ENCODE data around the gene ITGAL. TPM values are rescaled to one million over a fixed set of nuclear protein-coding genes. Genes with fewer than 3 reads are reported as not detected.

ITGAL gene
- total and polyA plus RNA-seq, 2 donors (not counting 1 experiment from before 2014, with no cell fraction given), result 110 to 184 TPM

DNA sequence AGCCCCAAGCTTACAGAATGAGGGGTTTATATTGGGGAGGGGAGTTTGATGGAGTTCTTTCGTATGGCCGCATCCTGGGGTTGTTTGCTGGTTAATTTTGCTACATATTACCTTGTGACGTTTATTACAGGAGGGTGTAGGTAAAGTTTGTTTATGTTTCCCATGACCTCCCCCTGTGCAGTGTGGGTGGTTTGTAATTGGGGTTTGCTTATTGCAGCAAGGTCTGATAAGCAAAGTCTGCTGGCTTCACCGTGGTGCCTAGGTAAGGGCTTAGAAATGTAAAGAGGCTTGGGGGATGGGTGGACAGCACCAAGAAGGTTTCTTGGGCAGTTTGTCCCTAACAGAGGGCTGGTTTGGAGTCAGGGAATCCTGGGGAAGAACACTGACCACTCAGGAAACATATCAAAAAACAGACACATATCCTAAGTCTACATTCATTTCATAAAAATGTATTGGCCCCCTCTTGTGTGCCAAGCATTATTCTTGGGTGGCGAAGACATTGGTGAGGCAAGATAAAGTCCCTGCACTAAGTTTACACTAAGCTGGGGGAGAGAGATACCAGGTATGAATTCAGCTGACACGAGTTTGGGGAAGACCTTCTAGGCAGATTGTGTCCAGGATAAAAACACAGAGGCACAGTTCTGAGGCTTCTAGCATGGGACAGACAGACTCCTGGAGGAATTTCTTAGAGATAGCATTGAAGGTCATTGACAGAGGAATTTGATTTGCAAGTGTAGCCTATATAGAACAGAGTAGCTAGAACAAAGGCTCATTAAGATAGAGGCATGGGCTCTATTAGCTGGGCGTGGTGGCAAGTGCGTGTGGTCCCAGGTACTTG lies 76.1 kb downstream of the ITGAL start:
- peaks cover 0 to 9% of the 10 kb centered on the region in 2 experiments for H3K36me3 ChIP-seq (replicated peaks in 1 of 2; ENCODE audit: control extremely low read depth in 1 of 2, control insufficient read depth in 1 of 2, extremely low read depth in 1 of 2, insufficient read depth in 2 of 2, low read length in 1 of 2)
- POLR2A ChIA-PET, result interaction anchor here (0.7 kb wide), 1 partner anchor 23 kb away, joined by 3 read pairs; no protein-coding TSS in a partner anchor
- H3K9me3 ChIP-seq (ENCODE audit: control extremely low read depth in 1 of 3, control insufficient read depth in 2 of 3, insufficient read depth in 1 of 3, low read length in 2 of 3), result no peaks in the 10 kb centered on the region
- Mint-ChIP-seq H3K4me3 (no peak overlapping the region), H3K27ac (peak overlapping the region; percentile 21), H3K4me1 (peaks cover 10% of the 10 kb centered on the region), H3K9me3 (ENCODE audit: insufficient read depth) (no peaks in the 10 kb centered on the region), H3K27me3 (no peaks in the 10 kb centered on the region)
- H3K4me2 ChIP-seq (replicated peaks; ENCODE audit: low read depth, low read length, poor library complexity, severe bottlenecking), result no peak overlapping the region
- ATAC-seq (ENCODE audit: low read depth), result no peak
- no peak for DNase-seq
- no peak for TF ChIP-seq EZH2 (IDR thresholded peaks at IDR 0.05; ENCODE audit: borderline replicate concordance, insufficient read depth, low read depth, low read length, poor library complexity, severe bottlenecking)
- TF ChIP-seq, protein P1, sequence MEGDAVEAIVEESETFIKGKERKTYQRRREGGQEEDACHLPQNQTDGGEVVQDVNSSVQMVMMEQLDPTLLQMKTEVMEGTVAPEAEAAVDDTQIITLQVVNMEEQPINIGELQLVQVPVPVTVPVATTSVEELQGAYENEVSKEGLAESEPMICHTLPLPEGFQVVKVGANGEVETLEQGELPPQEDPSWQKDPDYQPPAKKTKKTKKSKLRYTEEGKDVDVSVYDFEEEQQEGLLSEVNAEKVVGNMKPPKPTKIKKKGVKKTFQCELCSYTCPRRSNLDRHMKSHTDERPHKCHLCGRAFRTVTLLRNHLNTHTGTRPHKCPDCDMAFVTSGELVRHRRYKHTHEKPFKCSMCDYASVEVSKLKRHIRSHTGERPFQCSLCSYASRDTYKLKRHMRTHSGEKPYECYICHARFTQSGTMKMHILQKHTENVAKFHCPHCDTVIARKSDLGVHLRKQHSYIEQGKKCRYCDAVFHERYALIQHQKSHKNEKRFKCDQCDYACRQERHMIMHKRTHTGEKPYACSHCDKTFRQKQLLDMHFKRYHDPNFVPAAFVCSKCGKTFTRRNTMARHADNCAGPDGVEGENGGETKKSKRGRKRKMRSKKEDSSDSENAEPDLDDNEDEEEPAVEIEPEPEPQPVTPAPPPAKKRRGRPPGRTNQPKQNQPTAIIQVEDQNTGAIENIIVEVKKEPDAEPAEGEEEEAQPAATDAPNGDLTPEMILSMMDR (IDR thresholded peaks at IDR 0.05), result no peak
- CTCF ChIA-PET, result interaction anchor here (1.0 to 1.6 kb wide), 3 partner anchors 10 to 119 kb away, joined by 3 read pairs; partner anchors contain the start of genes DCTPP1 and ZNF764
- H3K4me3 ChIP-seq (ENCODE audit: control extremely low read depth in 1 of 5, extremely low read depth in 1 of 5, insufficient read depth in 1 of 5, low read depth in 2 of 5, low read length in 4 of 5), result no peak overlapping the region
- peaks cover 0 to 5% of the 10 kb centered on the region in 2 donors for H3K4me1 ChIP-seq (ENCODE audit: control insufficient read depth in 2 of 2, insufficient read depth in 2 of 2, low read length in 2 of 2)
- 90% methylated on average over 8 of the region's 8 CpGs for WGBS (ENCODE audit: insufficient coverage)
- no peak overlapping the region for H2AFZ ChIP-seq (ENCODE audit: insufficient read depth, low read depth, low read length, poor library complexity, severe bottlenecking)
- no peak overlapping the region for H3K9ac ChIP-seq (ENCODE audit: low read length)
- intact Hi-C loops (cut with micrococcal nuclease), result no loop called here
- H3K79me2 ChIP-seq (ENCODE audit: control insufficient read depth, insufficient read depth, low read length), result peaks cover 80% of the 10 kb centered on the region
- H3K27ac ChIP-seq (ENCODE audit: low read length in 2 of 2), result no peak overlapping the region
- H3K27me3 ChIP-seq (replicated peaks in 1 of 4; ENCODE audit: control extremely low read depth in 1 of 4, control insufficient read depth in 3 of 4, insufficient read depth in 4 of 4, low read length in 3 of 4), result no peaks in the 10 kb centered on the region
- H4K20me1 ChIP-seq (ENCODE audit: control insufficient read depth, insufficient read depth, low read length, poor library complexity, severe bottlenecking), result no peaks in the 10 kb centered on the region

DNA sequence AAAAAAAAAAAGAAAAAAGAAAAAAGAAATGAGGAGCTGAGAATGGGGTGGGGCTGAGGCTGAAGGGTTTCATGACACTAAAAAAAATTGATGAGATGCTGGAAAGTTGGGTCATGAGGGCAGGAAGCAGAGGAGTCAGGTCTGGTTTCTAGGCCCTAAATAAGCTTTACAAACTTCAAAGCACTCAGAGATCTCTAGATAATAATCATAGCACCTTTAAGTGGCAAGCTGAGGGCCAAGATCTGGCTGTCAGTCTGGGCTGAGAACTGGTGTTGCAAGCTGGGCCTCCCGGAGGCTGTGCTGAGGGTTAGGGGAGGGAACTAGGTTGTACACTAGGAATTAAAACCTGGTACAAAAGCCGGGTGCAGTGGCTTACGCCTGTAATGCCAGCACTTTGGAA lies 79.2 kb downstream of the ITGAL start:
- H3K4me2 ChIP-seq (replicated peaks; ENCODE audit: low read depth, low read length, poor library complexity, severe bottlenecking), result no peak overlapping the region
- no peak overlapping the region for H2AFZ ChIP-seq (ENCODE audit: insufficient read depth, low read depth, low read length, poor library complexity, severe bottlenecking)
- no peak overlapping the region for H3K27ac ChIP-seq (ENCODE audit: low read length in 2 of 2)
- no peak overlapping the region for H3K4me3 ChIP-seq (ENCODE audit: control extremely low read depth in 1 of 5, extremely low read depth in 1 of 5, insufficient read depth in 1 of 5, low read depth in 2 of 5, low read length in 4 of 5)
- H3K36me3 ChIP-seq (replicated peaks in 1 of 2; ENCODE audit: control extremely low read depth in 1 of 2, control insufficient read depth in 1 of 2, extremely low read depth in 1 of 2, insufficient read depth in 2 of 2, low read length in 1 of 2), result peaks cover 0 to 17% of the 10 kb centered on the region in 2 experiments
- no peak overlapping the region for H3K9ac ChIP-seq (ENCODE audit: low read length)
- H3K4me3 Mint-ChIP-seq, result no peak overlapping the region
- H4K20me1 ChIP-seq (ENCODE audit: control insufficient read depth, insufficient read depth, low read length, poor library complexity, severe bottlenecking), result no peaks in the 10 kb centered on the region
- ChIA-PET POLR2A (no interaction called here), CTCF (no interaction called here)
- peaks cover 23% of the 10 kb centered on the region for H3K4me1 Mint-ChIP-seq
- H3K27ac Mint-ChIP-seq, result no peak overlapping the region
- H3K27me3 ChIP-seq (replicated peaks in 1 of 4; ENCODE audit: control extremely low read depth in 1 of 4, control insufficient read depth in 3 of 4, insufficient read depth in 4 of 4, low read length in 3 of 4), result no peaks in the 10 kb centered on the region
- TF ChIP-seq, protein P1 (IDR thresholded peaks at IDR 0.05), result no peak
- TF ChIP-seq EZH2 (IDR thresholded peaks at IDR 0.05; ENCODE audit: borderline replicate concordance, insufficient read depth, low read depth, low read length, poor library complexity, severe bottlenecking), result no peak
- WGBS (ENCODE audit: insufficient coverage), result 100% methylated on average over 3 of the region's 3 CpGs
- H3K79me2 ChIP-seq (ENCODE audit: control insufficient read depth, insufficient read depth, low read length), result peaks cover 77% of the 10 kb centered on the region
- intact Hi-C loops (cut with micrococcal nuclease), result no loop called here
- no peaks in the 10 kb centered on the region for H3K9me3 Mint-ChIP-seq (ENCODE audit: insufficient read depth)
- ATAC-seq (ENCODE audit: low read depth) (no peak), DNase-seq (no peak)
- peaks cover 0 to 9% of the 10 kb centered on the region in 2 donors for H3K4me1 ChIP-seq (ENCODE audit: control insufficient read depth in 2 of 2, insufficient read depth in 2 of 2, low read length in 2 of 2)
- no peaks in the 10 kb centered on the region for H3K9me3 ChIP-seq (ENCODE audit: control extremely low read depth in 1 of 3, control insufficient read depth in 2 of 3, insufficient read depth in 1 of 3, low read length in 2 of 3)
- no peaks in the 10 kb centered on the region for H3K27me3 Mint-ChIP-seq

Measured in B cell (primary cell).